ENCODE measurements around the gene GP9.

Gene GP9

DNA sequence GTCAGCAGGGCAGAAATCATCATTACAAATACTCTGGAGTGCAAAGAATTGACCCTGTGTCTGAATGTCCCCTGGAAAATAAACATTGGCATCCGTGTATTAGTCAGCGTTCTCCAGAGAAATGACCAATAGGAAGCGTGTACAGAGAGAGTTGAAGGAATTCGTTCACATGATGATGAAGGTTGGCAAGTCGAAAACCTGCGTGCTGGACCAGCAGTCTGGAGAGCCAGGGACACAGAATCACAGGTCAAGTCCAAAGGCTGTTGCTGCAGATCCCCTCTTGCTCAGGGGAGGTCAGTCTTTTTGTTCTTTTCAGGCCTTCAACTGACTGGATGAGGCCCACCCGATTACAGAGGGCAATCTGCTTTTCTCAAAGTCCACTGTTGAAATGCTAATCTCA, 16.6 kb downstream of the GP9 start:
- TF ChIP-seq, protein P1, sequence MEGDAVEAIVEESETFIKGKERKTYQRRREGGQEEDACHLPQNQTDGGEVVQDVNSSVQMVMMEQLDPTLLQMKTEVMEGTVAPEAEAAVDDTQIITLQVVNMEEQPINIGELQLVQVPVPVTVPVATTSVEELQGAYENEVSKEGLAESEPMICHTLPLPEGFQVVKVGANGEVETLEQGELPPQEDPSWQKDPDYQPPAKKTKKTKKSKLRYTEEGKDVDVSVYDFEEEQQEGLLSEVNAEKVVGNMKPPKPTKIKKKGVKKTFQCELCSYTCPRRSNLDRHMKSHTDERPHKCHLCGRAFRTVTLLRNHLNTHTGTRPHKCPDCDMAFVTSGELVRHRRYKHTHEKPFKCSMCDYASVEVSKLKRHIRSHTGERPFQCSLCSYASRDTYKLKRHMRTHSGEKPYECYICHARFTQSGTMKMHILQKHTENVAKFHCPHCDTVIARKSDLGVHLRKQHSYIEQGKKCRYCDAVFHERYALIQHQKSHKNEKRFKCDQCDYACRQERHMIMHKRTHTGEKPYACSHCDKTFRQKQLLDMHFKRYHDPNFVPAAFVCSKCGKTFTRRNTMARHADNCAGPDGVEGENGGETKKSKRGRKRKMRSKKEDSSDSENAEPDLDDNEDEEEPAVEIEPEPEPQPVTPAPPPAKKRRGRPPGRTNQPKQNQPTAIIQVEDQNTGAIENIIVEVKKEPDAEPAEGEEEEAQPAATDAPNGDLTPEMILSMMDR (IDR thresholded peaks at IDR 0.05; ENCODE audit: low read depth, low read length, missing control alignments): no peak
- H3K4me3 ChIP-seq (ENCODE audit: low read depth, low read length): no peak overlapping the region
- DNase-seq (ENCODE audit: low read depth): no peak

DNA sequence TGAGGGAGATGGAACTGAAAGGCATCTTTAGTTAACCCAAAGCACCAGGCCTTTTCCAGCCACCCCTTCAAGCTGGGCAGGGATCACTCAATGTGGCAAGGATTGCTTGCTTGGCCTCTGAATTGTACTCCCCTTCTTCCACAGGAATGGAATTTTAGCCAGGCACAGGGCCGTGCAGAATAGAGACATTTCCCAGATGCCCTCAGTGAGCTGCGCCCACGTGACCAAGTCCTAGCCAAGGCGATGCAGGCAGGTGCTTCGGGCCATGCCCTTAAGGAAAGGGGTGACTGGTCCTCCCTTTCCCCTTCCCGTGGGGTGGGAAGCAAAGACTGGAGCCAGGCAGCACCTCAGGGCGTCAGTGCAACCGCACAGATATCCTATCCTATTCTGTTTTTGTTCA, 17.9 kb downstream of the GP9 start:
- TF ChIP-seq, protein P1 (IDR thresholded peaks at IDR 0.05; ENCODE audit: low read depth, low read length, missing control alignments): no peak
- H3K4me3 ChIP-seq (ENCODE audit: low read depth, low read length): no peak overlapping the region
- no peak for DNase-seq (ENCODE audit: low read depth)

DNA sequence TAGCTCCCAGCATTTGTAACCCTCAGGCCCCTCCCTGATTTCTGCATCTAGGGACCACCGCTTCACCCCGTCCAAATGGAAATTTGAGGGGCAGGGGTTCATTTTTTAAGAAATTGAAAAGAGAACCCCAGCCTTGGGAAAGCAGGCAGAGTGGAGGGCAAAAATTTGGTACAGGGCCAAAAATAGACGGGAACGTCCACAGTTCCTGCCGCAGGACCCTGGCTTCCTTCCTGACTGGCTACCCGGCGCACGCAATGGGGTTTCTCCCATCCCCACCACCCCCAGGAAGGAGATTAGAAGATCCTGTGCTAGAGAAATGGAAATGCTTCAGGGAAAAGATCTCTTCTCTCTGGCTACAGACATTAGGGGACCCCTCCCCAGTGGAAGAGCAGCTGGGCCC, 20.9 kb downstream of the GP9 start:
- DNase-seq (ENCODE audit: low read depth): no peak
- no peak overlapping the region for H3K4me3 ChIP-seq (ENCODE audit: low read depth, low read length)
- TF ChIP-seq, protein P1 (IDR thresholded peaks at IDR 0.05; ENCODE audit: low read depth, low read length, missing control alignments): no peak

- no peak overlapping the region for H3K4me3 ChIP-seq (ENCODE audit: low read depth, low read length)
- TF ChIP-seq, protein P1 (IDR thresholded peaks at IDR 0.05; ENCODE audit: low read depth, low read length, missing control alignments): no peak
- no peak for DNase-seq (ENCODE audit: low read depth)
Measured at GRCh38 chr3:129082026-129082425, 21.4 kb downstream of the GP9 start.

GRCh38 chr3:129084501-129084900, 23.9 kb downstream of the GP9 start:
- TF ChIP-seq, protein P1 (IDR thresholded peaks at IDR 0.05; ENCODE audit: low read depth, low read length, missing control alignments): no peak
- H3K4me3 ChIP-seq (ENCODE audit: low read depth, low read length): no peak overlapping the region
- DNase-seq (ENCODE audit: low read depth): no peak

GRCh38 chr3:129085165-129085715, 24.7 kb downstream of the GP9 start:
- no peak overlapping the region for H3K4me3 ChIP-seq (ENCODE audit: low read depth, low read length)
- DNase-seq (ENCODE audit: low read depth): no peak
- TF ChIP-seq, protein P1 (IDR thresholded peaks at IDR 0.05; ENCODE audit: low read depth, low read length, missing control alignments): no peak

- no peak for DNase-seq (ENCODE audit: low read depth)
- no peak overlapping the region for H3K4me3 ChIP-seq (ENCODE audit: low read depth, low read length)
- TF ChIP-seq, protein P1 (IDR thresholded peaks at IDR 0.05; ENCODE audit: low read depth, low read length, missing control alignments): no peak
Measured at GRCh38 chr3:129085818-129086217, 25.2 kb downstream of the GP9 start.

Data from GM12864 (cell line).